Right atrium auricular region (tissue), 2 donors: ENCODE measurements around the gene TMEM107. TPM values are rescaled to one million over a fixed set of nuclear protein-coding genes. Genes with fewer than 3 reads are reported as not detected.
A peak's percentile ranks its signal among the peaks of the same experiment; 100 is the strongest.
"Not testable (repeated sequence)": the region's sequence is repeated elsewhere in the genome, so short reads cannot be mapped to it uniquely, and the experiment has no call there.

Experiments
- DNase-seq: peaks from one replicate; pipeline ENCODE4 v3.0.0-alpha.2; 2019; ENCODE audit warnings: low spot score
- H3K27ac ChIP-seq, 2 donors: fragments of 200-600 bp; sonication (generic); 1 replicate in 1 of 2; 2 replicates in 1 of 2; pipeline ENCODE4 v1.5.1; 2016 to 2019
- H3K27me3 ChIP-seq, 2 donors: fragments of 200-600 bp; sonication (generic); one replicate each; pipeline versions ENCODE4 v1.5.1 to v1.6.0; 2017 to 2019
- H3K36me3 ChIP-seq: fragments of 200-600 bp; sonication (generic); one replicate; pipeline ENCODE4 v1.5.1; 2016
- H3K4me1 ChIP-seq, 2 donors: fragments of 200-600 bp; sonication (generic); one replicate each; pipeline versions ENCODE4 v1.5.1 to v1.6.0; 2017 to 2019
- H3K4me3 ChIP-seq, 2 donors: fragments of 200-600 bp; sonication (generic); 1 replicate in 1 of 2; 2 replicates in 1 of 2; pipeline ENCODE4 v1.5.1; 2017 to 2019; ENCODE audit warnings: mild to moderate bottlenecking in 1 of 2, moderate library complexity in 1 of 2
- H3K9me3 ChIP-seq, 2 donors: fragments of 200-600 bp; sonication (generic); one replicate each; pipeline ENCODE4 v1.5.1; 2019
- total RNA-seq, 2 donors: library from RNA; depleted of rRNA; stranded (reverse); fragments of >200 nt; gene quantifications; one replicate each; pipeline ENCODE4 v1.1.0, GENCODE V29; 2016
- TF ChIP-seq, protein P1 (sequence below), 2 donors: fragments of 200-600 bp; sonication (generic); IDR thresholded peaks; one replicate each; pipeline ENCODE4 v1.5.1; 2019; ENCODE audit warnings: antibody characterized with exemption in 2 of 2

Gene TMEM107
- total RNA-seq, 2 donors from 2014 or later, result 7.3 to 11.0 TPM

DNA sequence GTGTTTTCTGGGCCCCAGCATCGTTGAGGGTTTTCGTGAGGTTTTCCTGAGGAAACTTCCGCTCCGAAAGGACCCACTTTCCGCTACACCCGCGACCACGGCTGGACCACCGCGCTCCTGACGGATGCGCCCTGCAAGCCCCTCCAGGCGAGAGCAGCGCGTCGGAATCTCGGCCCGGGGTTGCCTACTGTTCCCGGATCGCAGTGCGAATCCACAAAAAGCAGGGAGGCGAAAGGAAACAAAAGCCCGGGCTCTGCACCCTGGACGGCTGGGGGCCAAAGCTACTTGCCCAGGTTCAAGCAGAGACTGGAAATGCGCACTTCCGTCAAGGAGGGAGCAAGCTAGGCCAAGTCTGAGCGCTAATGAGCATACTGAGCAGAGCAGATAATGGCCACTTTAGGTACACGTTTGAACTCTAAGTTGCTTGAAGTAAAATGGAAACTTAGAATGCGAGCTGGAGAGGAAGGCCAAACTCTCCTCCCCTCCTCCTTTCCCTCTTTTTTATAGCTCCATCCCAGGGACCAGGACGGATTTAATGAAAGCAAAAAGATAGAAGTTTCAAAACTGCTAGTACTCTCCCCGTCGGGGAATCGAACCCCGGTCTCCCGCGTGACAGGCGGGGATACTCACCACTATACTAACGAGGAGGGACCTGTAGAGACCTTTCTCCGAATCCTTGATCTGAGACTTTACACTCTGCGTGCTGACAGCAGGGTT is 45.6 kb upstream of the TMEM107 start:
- H3K36me3 ChIP-seq, result no peaks in the 10 kb centered on the region
- peak overlapping the region; percentile 96 to 99 for H3K27ac ChIP-seq
- H3K9me3 ChIP-seq, result no peaks in the 10 kb centered on the region
- peak; percentile 94 for DNase-seq
- TF ChIP-seq, protein P1, sequence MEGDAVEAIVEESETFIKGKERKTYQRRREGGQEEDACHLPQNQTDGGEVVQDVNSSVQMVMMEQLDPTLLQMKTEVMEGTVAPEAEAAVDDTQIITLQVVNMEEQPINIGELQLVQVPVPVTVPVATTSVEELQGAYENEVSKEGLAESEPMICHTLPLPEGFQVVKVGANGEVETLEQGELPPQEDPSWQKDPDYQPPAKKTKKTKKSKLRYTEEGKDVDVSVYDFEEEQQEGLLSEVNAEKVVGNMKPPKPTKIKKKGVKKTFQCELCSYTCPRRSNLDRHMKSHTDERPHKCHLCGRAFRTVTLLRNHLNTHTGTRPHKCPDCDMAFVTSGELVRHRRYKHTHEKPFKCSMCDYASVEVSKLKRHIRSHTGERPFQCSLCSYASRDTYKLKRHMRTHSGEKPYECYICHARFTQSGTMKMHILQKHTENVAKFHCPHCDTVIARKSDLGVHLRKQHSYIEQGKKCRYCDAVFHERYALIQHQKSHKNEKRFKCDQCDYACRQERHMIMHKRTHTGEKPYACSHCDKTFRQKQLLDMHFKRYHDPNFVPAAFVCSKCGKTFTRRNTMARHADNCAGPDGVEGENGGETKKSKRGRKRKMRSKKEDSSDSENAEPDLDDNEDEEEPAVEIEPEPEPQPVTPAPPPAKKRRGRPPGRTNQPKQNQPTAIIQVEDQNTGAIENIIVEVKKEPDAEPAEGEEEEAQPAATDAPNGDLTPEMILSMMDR (IDR thresholded peaks at IDR 0.05), result no peak
- H3K4me3 ChIP-seq, result peak overlapping the region; percentile 53 to 77
- peaks cover 0 to 16% of the 10 kb centered on the region in 2 donors for H3K4me1 ChIP-seq
- no peaks in the 10 kb centered on the region for H3K27me3 ChIP-seq

- DNase-seq, result peak; percentile 97
- peak overlapping the region; percentile 53 to 77 for H3K4me3 ChIP-seq
- H3K36me3 ChIP-seq, result no peaks in the 10 kb centered on the region
- H3K27ac ChIP-seq, result peak overlapping the region; percentile 96 to 99
- TF ChIP-seq, protein P1 (IDR thresholded peaks at IDR 0.05), result no peak
- peaks cover 0 to 16% of the 10 kb centered on the region in 2 donors for H3K4me1 ChIP-seq
- H3K9me3 ChIP-seq, result no peaks in the 10 kb centered on the region
- H3K27me3 ChIP-seq, result no peaks in the 10 kb centered on the region
Observed at GRCh38 chr17:8220783-8221662, 44.8 kb upstream of the TMEM107 start.

GRCh38 chr17:8214000-8214399 is 37.8 kb upstream of the TMEM107 start:
- not testable (repeated sequence) for H3K27ac ChIP-seq, H3K36me3 ChIP-seq, H3K9me3 ChIP-seq, DNase-seq, H3K27me3 ChIP-seq, H3K4me1 ChIP-seq, H3K4me3 ChIP-seq

DNA sequence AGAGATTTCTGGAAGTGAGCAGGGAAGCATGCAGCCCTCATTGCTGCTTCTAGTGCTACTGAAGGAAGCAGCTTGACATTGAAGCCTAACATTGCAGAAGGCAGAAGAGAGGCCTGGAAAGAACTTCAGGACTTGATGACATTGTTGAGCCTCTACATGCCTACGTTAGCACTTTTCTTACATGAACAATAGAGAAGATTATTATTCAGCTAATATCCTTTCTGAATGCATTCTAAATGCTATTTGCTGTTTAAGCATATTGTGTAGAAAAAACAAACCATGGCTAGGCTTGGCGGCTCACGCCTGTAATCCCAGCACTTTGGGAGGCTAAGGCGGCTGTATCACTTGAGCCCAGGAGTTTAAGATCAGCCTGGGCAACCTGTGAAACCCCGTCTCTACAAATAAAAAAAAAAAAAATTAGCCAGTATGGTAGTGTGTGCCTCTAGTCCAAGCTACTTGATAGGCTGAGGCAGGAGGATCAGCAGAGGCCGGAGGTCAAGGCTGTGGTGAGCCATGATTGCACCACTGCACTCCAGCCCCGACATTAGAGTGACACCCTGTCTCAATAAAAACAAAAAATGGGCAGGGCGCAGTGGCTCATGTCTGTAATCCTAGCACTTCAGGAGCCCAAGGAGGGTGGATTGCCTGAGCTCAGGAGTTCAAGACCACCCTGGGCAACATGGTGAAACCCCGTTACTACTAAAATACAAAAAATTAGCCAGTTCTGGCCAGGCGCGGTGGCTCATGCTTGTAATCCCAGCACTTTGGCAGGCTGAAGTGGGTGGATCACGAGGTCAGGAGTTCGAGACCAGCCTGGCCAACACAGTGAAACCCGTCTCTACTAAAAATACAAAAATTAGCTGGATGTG is 36.4 kb upstream of the TMEM107 start:
- TF ChIP-seq, protein P1 (IDR thresholded peaks at IDR 0.05), result no peak
- peaks cover 0 to 7% of the 10 kb centered on the region in 2 donors for H3K4me1 ChIP-seq

DNA sequence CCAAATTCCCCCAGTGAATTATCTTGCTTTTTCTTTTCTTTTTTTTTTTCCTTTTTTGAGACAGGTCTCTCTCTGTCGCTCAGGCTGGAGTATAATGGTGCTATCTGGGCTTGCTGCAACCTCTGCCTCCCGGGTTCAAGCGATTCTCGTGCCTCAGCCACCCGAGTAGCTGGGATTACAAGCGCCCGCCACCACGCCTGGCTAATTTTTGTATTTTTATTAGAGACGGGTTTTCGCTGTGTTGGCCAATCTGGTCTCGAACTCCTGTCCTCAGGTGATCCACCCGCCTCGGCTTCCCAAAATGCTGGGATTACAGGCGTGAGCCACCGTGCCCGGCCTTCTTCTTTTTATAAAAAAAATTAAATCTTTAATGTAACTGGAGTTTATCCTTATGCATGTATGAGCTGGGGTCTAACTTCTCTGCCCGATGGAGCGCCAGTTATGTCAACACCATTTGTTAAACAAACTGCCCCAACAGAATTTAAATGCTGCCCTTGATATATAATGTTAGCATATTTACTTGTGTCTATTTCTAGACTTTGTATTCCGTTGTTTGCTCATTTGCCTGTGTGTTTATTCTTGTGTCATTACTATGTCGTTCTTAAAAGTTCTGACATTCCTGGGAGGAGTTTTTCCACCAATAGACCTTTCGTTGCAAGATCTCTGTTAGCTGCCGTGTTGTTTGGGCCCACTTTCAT is 34.7 kb upstream of the TMEM107 start:
- Histone ChIP-seq H3K9me3 (no peaks in the 10 kb centered on the region), H3K27me3 (no peaks in the 10 kb centered on the region), H3K4me3 (peak overlapping the region; percentile 49 to 61), H3K4me1 (peaks cover 0 to 7% of the 10 kb centered on the region in 2 donors), H3K36me3 (no peaks in the 10 kb centered on the region), H3K27ac (peak overlapping the region; percentile 68 to 79)
- no peak for DNase-seq
- TF ChIP-seq, protein P1 (IDR thresholded peaks at IDR 0.05), result no peak

More for the DNA sequence above, 36.4 kb upstream of the TMEM107 start:
- DNase-seq, result no peak
- Histone ChIP-seq H3K27me3 (no peaks in the 10 kb centered on the region), H3K4me3 (no peak overlapping the region), H3K36me3 (no peaks in the 10 kb centered on the region), H3K27ac (no peak overlapping the region), H3K9me3 (no peaks in the 10 kb centered on the region)
